K562 (cell line): ENCODE results near the gene FASN. TPM values are rescaled to one million over a fixed set of nuclear protein-coding genes. Genes with fewer than 3 reads are reported as not detected.
A peak's percentile ranks its signal among the peaks of the same experiment; 100 is the strongest.

Experiments
- ARID4B ChIP-seq: sonication (generic); formaldehyde crosslinking; IDR thresholded peaks from 2 replicates; pipeline ENCODE4 v1.8.0; 2022; ENCODE audit warnings: mild to moderate bottlenecking, missing genetic modification reagents
- CREBBP ChIP-seq: IDR thresholded peaks from one replicate; pipeline ENCODE4 v1.6.1; 2012; ENCODE audit warnings: low read depth, mild to moderate bottlenecking, control low read depth, inconsistent platforms, low read length
- FOXP1 ChIP-seq: sonication (generic); formaldehyde crosslinking; IDR thresholded peaks from 2 replicates; pipeline ENCODE4 v1.8.0; 2022; ENCODE audit warnings: mild to moderate bottlenecking, missing genetic modification reagents
- IRF2 ChIP-seq: sonication (generic); formaldehyde crosslinking; IDR thresholded peaks from 2 replicates; pipeline ENCODE4 v1.8.1; 2022; ENCODE audit warnings: mild to moderate bottlenecking, missing genetic modification reagents
- JUN ChIP-seq, 2 experiments: sonication (generic) in 1 of 2; formaldehyde crosslinking in 1 of 2; IDR thresholded peaks; 2 replicates each; pipeline versions ENCODE4 v1.6.1 to v1.8.0; 2012 to 2022; ENCODE audit warnings: borderline replicate concordance in 2 of 2, mild to moderate bottlenecking in 2 of 2, improper control_type of control experiment in 1 of 2, low read depth in 1 of 2, low read length in 1 of 2, missing genetic modification reagents in 1 of 2
- KAT7 ChIP-seq: sonication (generic); formaldehyde crosslinking; IDR thresholded peaks from 2 replicates; pipeline ENCODE4 v1.8.0; 2022; ENCODE audit warnings: missing genetic modification reagents, mild to moderate bottlenecking, borderline replicate concordance
- MYC ChIP-seq, 2 experiments: fragments of 250-450 bp in 1 of 2; sonication (Bioruptor Pico) in 1 of 2; IDR thresholded peaks; 2 replicates each; pipeline versions ENCODE4 v1.5.1 to v1.6.1; 2012 to 2021; ENCODE audit warnings: low read depth in 2 of 2, borderline replicate concordance in 1 of 2, improper control_type of control experiment in 1 of 2, low read length in 1 of 2, mild to moderate bottlenecking in 1 of 2, moderate library complexity in 1 of 2
- NRF1 ChIP-seq, 2 experiments: fragments of 450-650 bp; IDR thresholded peaks in 1 of 2; conservative IDR thresholded peaks in 1 of 2; 2 replicates each; pipeline ENCODE4 v1.6.1; 2014; ENCODE audit warnings: mild to moderate bottlenecking in 2 of 2
- PCBP2 ChIP-seq: fragments of 200-400 bp; formaldehyde crosslinking; IDR thresholded peaks from 2 replicates; pipeline ENCODE4 v1.6.1; 2018; ENCODE audit warnings: low read length, low read depth, mild to moderate bottlenecking, moderate library complexity; ENCODE audit not compliant: poor library complexity, severe bottlenecking
- RFX5 ChIP-seq: IDR thresholded peaks from 2 replicates; pipeline ENCODE4 v1.6.1; 2011; ENCODE audit warnings: low read depth, mild to moderate bottlenecking, improper control_type of control experiment, low read length
- TEAD4 ChIP-seq, 2 experiments: sonication (generic) in 1 of 2; formaldehyde crosslinking in 1 of 2; IDR thresholded peaks; 2 replicates each; pipeline versions ENCODE4 v1.6.1 to v1.8.0; 2012 to 2022; ENCODE audit warnings: borderline replicate concordance in 1 of 2, inconsistent platforms in 1 of 2, low read length in 1 of 2, mild to moderate bottlenecking in 1 of 2, missing genetic modification reagents in 1 of 2
- U2AF2 ChIP-seq: fragments of 200-400 bp; formaldehyde crosslinking; optimal IDR thresholded peaks from 2 replicates; pipeline ENCODE3; 2017; ENCODE audit warnings: low read depth, mild to moderate bottlenecking, low read length
- ZEB2 ChIP-seq: fragments of 450-650 bp; IDR thresholded peaks from 2 replicates; pipeline ENCODE4 v1.6.1; 2016
- ZKSCAN8 ChIP-seq: fragments of 200-800 bp; sonication (Bioruptor generic); IDR thresholded peaks from 2 replicates; pipeline ENCODE4 v1.6.1; 2016; ENCODE audit warnings: missing genetic modification characterization, missing compliant biosample characterization
- ZNF12 ChIP-seq: sonication (generic); formaldehyde crosslinking; IDR thresholded peaks from 2 replicates; pipeline ENCODE4 v1.4.0; 2020; ENCODE audit warnings: mild to moderate bottlenecking, missing genetic modification reagents
- ZNF175 ChIP-seq: fragments of 200-800 bp; sonication (Bioruptor generic); IDR thresholded peaks from 2 replicates; pipeline ENCODE4 v1.6.1; 2016; ENCODE audit warnings: low read depth, mild to moderate bottlenecking, missing genetic modification characterization, missing compliant biosample characterization
- ZNF696 ChIP-seq: fragments of 250-450 bp; sonication (Bioruptor Pico); conservative IDR thresholded peaks from 2 replicates; pipeline ENCODE4 v1.4.0; 2020; ENCODE audit warnings: mild to moderate bottlenecking, moderate library complexity
- ZNF699 ChIP-seq: fragments of 250-450 bp; sonication (Bioruptor Pico); IDR thresholded peaks from 2 replicates; pipeline ENCODE4 v1.8.0; 2021; ENCODE audit warnings: mild to moderate bottlenecking, moderate library complexity; ENCODE audit not compliant: insufficient replicate concordance
- polyA plus RNA-seq, 8 experiments: library from polyadenylated mRNA; depleted of rRNA in 4 of 8; stranded (reverse) in 5 of 8; unstranded in 3 of 8; fragments of >200 nt; fragmentation: Nextera tagmentation in 2 of 8; fragmentation: Illumina TruSeq in 1 of 8; extraction: Ambion mirVana in 2 of 8; extraction: Trizol in 1 of 8; gene quantifications; 2 replicates each; pipeline versions ENCODE4 v1.2.1 to v1.2.3, GENCODE V29; 2011 to 2014; ENCODE audit warnings: inconsistent platforms in 1 of 8, missing spikeins in 1 of 8
- total RNA-seq, 7 experiments: library from RNA; depleted of rRNA in 6 of 7; stranded (reverse); fragments of >200 nt in 6 of 7; fragmentation: Illumina TruSeq in 2 of 7; extraction: Trizol in 2 of 7; gene quantifications; 2 replicates each; pipeline versions ENCODE4 v1.2.1 to v1.2.3, GENCODE V29; 2011 to 2021; ENCODE audit warnings: low replicate concordance in 1 of 7
- TF ChIP-seq, protein P1 (sequence below): fragments of 250-450 bp; sonication (Bioruptor Pico); IDR thresholded peaks from 2 replicates; pipeline ENCODE4 v1.5.0; 2020; ENCODE audit warnings: mild to moderate bottlenecking

Gene FASN
- total and polyA plus RNA-seq, 9 of the 15 experiments (the other 6 are each of a cell fraction or from before 2014, with no cell fraction given): 0.15 to 663 (median 49.9) TPM

DNA sequence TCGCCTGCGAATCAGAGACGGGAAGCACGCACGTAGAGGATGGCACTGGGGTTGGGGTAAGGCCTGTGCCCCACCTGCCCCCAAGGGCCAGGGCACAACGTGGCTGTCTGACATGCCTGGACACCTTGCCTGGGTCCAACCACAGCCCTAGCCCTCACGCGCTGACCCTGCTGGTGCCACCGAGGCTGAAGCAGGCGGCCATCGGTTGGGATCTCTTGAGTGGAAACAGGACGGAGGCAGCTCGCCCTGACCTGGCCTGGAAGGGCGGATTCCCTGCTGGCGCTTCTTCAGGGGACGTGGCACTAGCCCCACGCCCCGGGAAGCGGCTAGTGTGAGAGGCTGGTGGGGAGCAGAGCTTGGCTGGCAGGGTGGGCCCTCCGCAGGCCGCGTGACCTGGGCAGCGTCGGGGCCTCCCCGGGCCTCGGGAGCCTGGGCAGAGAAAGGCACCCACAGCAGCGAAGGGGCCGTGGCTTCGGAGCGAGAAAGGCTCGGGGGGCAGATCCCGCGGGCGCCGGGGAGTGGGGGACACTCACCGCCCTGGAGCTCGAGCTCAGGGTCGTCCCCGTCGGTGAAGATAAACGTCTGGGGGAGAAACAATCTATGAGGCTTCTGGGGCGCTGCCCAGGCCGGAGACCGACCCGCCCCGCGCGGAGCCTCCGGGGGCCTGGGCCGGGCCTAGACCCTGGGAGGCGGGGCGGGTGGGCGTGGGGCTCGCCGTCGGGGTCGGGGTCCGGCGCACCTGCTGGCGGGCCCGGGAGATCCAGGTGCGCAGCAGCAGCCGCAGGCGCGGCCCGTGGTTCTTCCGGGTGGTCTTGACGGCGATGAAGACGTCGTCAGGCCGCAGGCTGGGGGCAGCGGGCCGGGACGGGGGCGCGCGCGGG lies 47.0 kb downstream of the FASN start (continued):
- TF ChIP-seq CREBBP (no peak), ZNF699 (CRISPR knock-in tag) (no peak), ZKSCAN8 (CRISPR knock-in tag) (no peak), NRF1 (conservative IDR thresholded peaks at IDR 0.05 in 1 of 2, IDR thresholded peaks at IDR 0.05 in 1 of 2) (no peak), MYC (IDR thresholded peaks at IDR 0.05; ENCODE audit: low read depth, low read length) (no peak), MYC (CRISPR knock-in tag; IDR thresholded peaks at IDR 0.05; ENCODE audit: borderline replicate concordance, low read depth) (no peak), ZEB2 (no peak), ZNF12 (CRISPR knock-in tag) (no peak), ZNF696 (CRISPR knock-in tag) (no peak), KAT7 (CRISPR knock-in tag) (peak; percentile 60; the same call in 1 of the 2 replicates), JUN (IDR thresholded peaks at IDR 0.05; ENCODE audit: borderline replicate concordance, low read depth, low read length) (no peak), JUN (CRISPR knock-in tag; IDR thresholded peaks at IDR 0.05; ENCODE audit: borderline replicate concordance) (no peak), FOXP1 (CRISPR knock-in tag) (0 out of 2 replicates have a peak, but pooled peaks have one; percentile 8), ARID4B (CRISPR knock-in tag) (peak; percentile 1; the same call in 1 of the 2 replicates), U2AF2 (no peak), PCBP2 (no peak), ZNF175 (CRISPR knock-in tag) (no peak), IRF2 (CRISPR knock-in tag) (no peak), RFX5 (no peak), TEAD4 (IDR thresholded peaks at IDR 0.05; ENCODE audit: low read length) (no peak), TEAD4 (CRISPR knock-in tag; IDR thresholded peaks at IDR 0.05; ENCODE audit: borderline replicate concordance) (peak; percentile 13; the same call in 1 of the 2 replicates)
- TF ChIP-seq, protein P1, sequence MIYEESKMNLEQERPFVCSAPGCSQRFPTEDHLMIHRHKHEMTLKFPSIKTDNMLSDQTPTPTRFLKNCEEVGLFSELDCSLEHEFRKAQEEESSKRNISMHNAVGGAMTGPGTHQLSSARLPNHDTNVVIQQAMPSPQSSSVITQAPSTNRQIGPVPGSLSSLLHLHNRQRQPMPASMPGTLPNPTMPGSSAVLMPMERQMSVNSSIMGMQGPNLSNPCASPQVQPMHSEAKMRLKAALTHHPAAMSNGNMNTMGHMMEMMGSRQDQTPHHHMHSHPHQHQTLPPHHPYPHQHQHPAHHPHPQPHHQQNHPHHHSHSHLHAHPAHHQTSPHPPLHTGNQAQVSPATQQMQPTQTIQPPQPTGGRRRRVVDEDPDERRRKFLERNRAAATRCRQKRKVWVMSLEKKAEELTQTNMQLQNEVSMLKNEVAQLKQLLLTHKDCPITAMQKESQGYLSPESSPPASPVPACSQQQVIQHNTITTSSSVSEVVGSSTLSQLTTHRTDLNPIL: no peak
